Measurements from ENCODE around the gene PDX1.

DNA sequence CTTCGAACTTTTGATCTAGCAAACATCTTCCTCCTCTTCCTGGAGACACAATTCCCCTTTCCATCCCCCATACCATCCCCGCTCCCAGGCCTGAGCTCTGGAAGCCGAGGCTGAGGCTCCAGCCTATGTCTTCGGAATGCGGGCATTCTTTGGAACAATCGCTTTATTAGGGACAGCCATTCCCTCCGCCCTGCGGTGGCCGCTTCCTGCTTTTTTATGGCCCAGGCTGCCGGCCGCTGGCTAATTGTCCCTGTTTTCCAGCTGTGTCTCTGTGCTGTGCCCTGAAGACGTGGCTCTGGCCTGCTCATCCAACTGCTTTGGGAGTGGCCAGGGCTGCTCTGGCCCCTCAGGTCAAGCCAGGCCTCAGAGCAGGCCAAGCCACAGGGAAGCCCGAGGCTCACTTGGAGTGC, 51.4 kb downstream of the PDX1 start:
- TF ChIP-seq, protein P1, sequence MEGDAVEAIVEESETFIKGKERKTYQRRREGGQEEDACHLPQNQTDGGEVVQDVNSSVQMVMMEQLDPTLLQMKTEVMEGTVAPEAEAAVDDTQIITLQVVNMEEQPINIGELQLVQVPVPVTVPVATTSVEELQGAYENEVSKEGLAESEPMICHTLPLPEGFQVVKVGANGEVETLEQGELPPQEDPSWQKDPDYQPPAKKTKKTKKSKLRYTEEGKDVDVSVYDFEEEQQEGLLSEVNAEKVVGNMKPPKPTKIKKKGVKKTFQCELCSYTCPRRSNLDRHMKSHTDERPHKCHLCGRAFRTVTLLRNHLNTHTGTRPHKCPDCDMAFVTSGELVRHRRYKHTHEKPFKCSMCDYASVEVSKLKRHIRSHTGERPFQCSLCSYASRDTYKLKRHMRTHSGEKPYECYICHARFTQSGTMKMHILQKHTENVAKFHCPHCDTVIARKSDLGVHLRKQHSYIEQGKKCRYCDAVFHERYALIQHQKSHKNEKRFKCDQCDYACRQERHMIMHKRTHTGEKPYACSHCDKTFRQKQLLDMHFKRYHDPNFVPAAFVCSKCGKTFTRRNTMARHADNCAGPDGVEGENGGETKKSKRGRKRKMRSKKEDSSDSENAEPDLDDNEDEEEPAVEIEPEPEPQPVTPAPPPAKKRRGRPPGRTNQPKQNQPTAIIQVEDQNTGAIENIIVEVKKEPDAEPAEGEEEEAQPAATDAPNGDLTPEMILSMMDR (IDR thresholded peaks at IDR 0.05 in 4 of 5, conservative IDR thresholded peaks at IDR 0.05 in 1 of 5): no peak
- TF ChIP-seq POLR2A (IDR thresholded peaks at IDR 0.05): no peak

Measured in gastrocnemius medialis (tissue), 4 donors.